Ovary (tissue), 3 donors: ENCODE measurements around the gene ERGIC2.
"Not testable (repeated sequence)": the region's sequence is repeated elsewhere in the genome, so short reads cannot be mapped to it uniquely, and the experiment has no call there.

Experiments used
- EP300 ChIP-seq: sonication (generic); formaldehyde crosslinking; IDR thresholded peaks from one replicate; pipeline ENCODE4 v1.6.1; 2017; ENCODE audit warnings: antibody characterized with exemption
- POLR2A ChIP-seq: fragments of 450-650 bp; IDR thresholded peaks from one replicate; pipeline ENCODE4 v1.6.1; 2017; ENCODE audit warnings: antibody characterized with exemption, mild to moderate bottlenecking, moderate library complexity
- TF ChIP-seq, protein P1 (sequence below), 3 donors: fragments of 450-650 bp in 2 of 3; fragments of 200-600 bp in 1 of 3; IDR thresholded peaks; one replicate each; pipeline versions ENCODE4 v1.5.1 to v1.8.0; 2016 to 2022; ENCODE audit warnings: antibody characterized with exemption in 3 of 3, mild to moderate bottlenecking in 1 of 3
- donor health status: DM: no; HTN: no; CAD: no.

- TF ChIP-seq, protein P1, sequence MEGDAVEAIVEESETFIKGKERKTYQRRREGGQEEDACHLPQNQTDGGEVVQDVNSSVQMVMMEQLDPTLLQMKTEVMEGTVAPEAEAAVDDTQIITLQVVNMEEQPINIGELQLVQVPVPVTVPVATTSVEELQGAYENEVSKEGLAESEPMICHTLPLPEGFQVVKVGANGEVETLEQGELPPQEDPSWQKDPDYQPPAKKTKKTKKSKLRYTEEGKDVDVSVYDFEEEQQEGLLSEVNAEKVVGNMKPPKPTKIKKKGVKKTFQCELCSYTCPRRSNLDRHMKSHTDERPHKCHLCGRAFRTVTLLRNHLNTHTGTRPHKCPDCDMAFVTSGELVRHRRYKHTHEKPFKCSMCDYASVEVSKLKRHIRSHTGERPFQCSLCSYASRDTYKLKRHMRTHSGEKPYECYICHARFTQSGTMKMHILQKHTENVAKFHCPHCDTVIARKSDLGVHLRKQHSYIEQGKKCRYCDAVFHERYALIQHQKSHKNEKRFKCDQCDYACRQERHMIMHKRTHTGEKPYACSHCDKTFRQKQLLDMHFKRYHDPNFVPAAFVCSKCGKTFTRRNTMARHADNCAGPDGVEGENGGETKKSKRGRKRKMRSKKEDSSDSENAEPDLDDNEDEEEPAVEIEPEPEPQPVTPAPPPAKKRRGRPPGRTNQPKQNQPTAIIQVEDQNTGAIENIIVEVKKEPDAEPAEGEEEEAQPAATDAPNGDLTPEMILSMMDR (IDR thresholded peaks at IDR 0.05) = not testable (repeated sequence)
- not testable (repeated sequence) for TF ChIP-seq POLR2A, EP300
Measured at GRCh38 chr12:29390419-29390818, 9.4 kb upstream of the ERGIC2 start.
